Ascending aorta (tissue), 2 donors: Measurements from ENCODE around the gene PCLO. TPM values are rescaled to one million over a fixed set of nuclear protein-coding genes. Genes with fewer than 3 reads are reported as not detected.

Experiments
- DNase-seq, 2 donors: peaks; one replicate each; pipeline ENCODE4 v3.0.0-alpha.2; 2019; ENCODE audit warnings: low spot score in 2 of 2
- H3K27ac ChIP-seq, 2 donors: fragments of 200-600 bp; sonication (generic); one replicate each; pipeline ENCODE4 v1.5.1; 2016 to 2017; ENCODE audit warnings: mild to moderate bottlenecking in 1 of 2
- H3K27me3 ChIP-seq: fragments of 200-600 bp; sonication (generic); one replicate; pipeline ENCODE4 v1.5.1; 2017
- H3K36me3 ChIP-seq, 2 donors: fragments of 200-600 bp; sonication (generic); one replicate each; pipeline ENCODE4 v1.5.1; 2016
- H3K4me1 ChIP-seq, 2 donors: fragments of 200-600 bp; sonication (generic); one replicate each; pipeline ENCODE4 v1.5.1; 2016 to 2017; ENCODE audit warnings: mild to moderate bottlenecking in 1 of 2
- H3K4me3 ChIP-seq, 2 donors: fragments of 200-600 bp; sonication (generic); one replicate each; pipeline ENCODE4 v1.5.1; 2016 to 2017; ENCODE audit warnings: mild to moderate bottlenecking in 1 of 2
- H3K9me3 ChIP-seq, 2 donors: fragments of 200-600 bp; sonication (generic); one replicate each; pipeline ENCODE4 v1.5.1; 2016
- intact Hi-C: fragments of 100-400 bp; cut with DNase I; formaldehyde crosslinking; loops from one replicate; pipeline ENCODE4 v1.15.1; 2023
- total RNA-seq: library from RNA; depleted of rRNA; stranded (reverse); fragments of >200 nt; gene quantifications from one replicate; pipeline ENCODE4 v1.1.0, GENCODE V29; 2016
- TF ChIP-seq, protein P1 (sequence below), 3 experiments: fragments of 200-600 bp in 2 of 3; fragments of 450-650 bp in 1 of 3; sonication (generic) in 2 of 3; IDR thresholded peaks; one replicate each; pipeline ENCODE4 v1.5.1; 2016 to 2019; ENCODE audit warnings: antibody characterized with exemption in 3 of 3, mild to moderate bottlenecking in 1 of 3, moderate library complexity in 1 of 3

Gene PCLO
- total RNA-seq, 1 donor from 2014 or later: 0.11 TPM

- TF ChIP-seq, protein P1, sequence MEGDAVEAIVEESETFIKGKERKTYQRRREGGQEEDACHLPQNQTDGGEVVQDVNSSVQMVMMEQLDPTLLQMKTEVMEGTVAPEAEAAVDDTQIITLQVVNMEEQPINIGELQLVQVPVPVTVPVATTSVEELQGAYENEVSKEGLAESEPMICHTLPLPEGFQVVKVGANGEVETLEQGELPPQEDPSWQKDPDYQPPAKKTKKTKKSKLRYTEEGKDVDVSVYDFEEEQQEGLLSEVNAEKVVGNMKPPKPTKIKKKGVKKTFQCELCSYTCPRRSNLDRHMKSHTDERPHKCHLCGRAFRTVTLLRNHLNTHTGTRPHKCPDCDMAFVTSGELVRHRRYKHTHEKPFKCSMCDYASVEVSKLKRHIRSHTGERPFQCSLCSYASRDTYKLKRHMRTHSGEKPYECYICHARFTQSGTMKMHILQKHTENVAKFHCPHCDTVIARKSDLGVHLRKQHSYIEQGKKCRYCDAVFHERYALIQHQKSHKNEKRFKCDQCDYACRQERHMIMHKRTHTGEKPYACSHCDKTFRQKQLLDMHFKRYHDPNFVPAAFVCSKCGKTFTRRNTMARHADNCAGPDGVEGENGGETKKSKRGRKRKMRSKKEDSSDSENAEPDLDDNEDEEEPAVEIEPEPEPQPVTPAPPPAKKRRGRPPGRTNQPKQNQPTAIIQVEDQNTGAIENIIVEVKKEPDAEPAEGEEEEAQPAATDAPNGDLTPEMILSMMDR (IDR thresholded peaks at IDR 0.05): no peak
- Histone ChIP-seq H3K4me1 (no peaks in the 10 kb centered on the region), H3K9me3 (peaks cover 0 to 17% of the 10 kb centered on the region in 2 donors), H3K4me3 (no peak overlapping the region), H3K27ac (no peak overlapping the region), H3K36me3 (no peaks in the 10 kb centered on the region), H3K27me3 (no peaks in the 10 kb centered on the region)
- intact Hi-C loops: no loop called here
- no peak for DNase-seq
Measured at GRCh38 chr7:83117466-83117865, 45.2 kb downstream of the PCLO start.

DNA sequence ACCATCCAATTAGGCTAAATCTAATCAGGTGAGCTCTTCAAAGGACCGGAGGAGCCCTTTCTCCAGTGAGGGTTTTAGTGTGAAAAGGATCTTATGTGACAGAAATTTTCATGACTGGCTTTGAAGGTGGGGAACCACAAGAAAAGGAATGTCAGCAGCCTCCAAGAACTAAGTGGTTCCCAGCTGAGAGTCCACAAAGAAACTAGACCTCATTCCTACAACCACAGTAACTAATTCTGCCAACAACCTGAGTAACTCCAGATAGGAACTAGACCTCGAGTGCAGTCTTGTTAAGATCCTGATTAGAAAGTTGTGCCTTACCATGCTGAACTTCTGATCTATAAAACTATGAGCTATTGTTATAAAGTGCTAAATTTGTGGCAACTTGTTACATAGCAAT lies 51.3 kb downstream of the PCLO start:
- Histone ChIP-seq H3K27me3 (no peaks in the 10 kb centered on the region), H3K27ac (no peak overlapping the region), H3K4me1 (no peaks in the 10 kb centered on the region), H3K9me3 (no peaks in the 10 kb centered on the region), H3K4me3 (no peak overlapping the region), H3K36me3 (no peaks in the 10 kb centered on the region)
- DNase-seq: no peak
- TF ChIP-seq, protein P1 (IDR thresholded peaks at IDR 0.05): no peak
- intact Hi-C loops: no loop called here

DNA sequence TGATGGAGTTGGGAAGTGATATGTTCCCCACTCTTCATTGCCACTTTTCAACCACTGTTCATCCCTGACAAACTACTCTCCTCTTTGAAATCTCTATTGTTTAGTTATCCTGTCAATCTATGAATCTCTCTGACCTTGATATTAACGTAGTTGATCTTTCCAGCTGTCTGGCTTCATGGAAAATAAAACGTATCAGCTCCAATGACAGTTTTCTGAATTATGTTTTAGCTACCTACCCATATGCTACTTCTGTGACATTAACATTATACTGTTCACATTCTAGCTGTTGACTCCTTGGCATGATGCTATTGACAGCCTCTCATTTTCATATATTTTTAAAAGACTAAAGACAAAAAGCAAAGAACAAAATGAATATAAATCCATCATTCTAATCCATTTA lies 53.3 kb downstream of the PCLO start:
- H3K4me1 ChIP-seq: no peaks in the 10 kb centered on the region
- intact Hi-C loops: no loop called here

DNA sequence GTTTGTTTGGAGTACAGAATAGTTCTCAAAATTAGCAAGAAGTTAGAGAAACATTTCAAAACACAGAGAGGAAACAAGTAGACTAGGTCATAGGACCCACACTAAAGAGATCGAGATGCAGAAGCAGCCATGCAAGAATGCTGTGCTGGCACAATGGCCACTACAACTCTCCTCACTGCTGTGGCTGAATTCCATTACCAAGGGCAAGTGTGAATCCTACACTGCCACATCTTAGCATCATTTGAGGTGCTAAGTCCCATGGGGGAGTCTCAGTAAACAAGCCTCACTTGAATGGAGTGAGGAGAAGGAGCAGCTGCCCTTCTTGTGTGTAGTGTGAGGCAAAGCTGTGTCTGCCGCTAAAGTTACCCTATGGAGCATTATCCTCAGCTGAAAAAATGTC lies 56.7 kb downstream of the PCLO start:
- TF ChIP-seq, protein P1 (IDR thresholded peaks at IDR 0.05): no peak
- Histone ChIP-seq H3K27ac (no peak overlapping the region), H3K27me3 (no peaks in the 10 kb centered on the region), H3K9me3 (no peaks in the 10 kb centered on the region), H3K4me1 (no peaks in the 10 kb centered on the region), H3K4me3 (no peak overlapping the region), H3K36me3 (no peaks in the 10 kb centered on the region)
- intact Hi-C loops: no loop called here
- DNase-seq: no peak

More for the DNA sequence above, 53.3 kb downstream of the PCLO start:
- no peak for DNase-seq
- Histone ChIP-seq H3K4me3 (no peak overlapping the region), H3K9me3 (no peaks in the 10 kb centered on the region), H3K36me3 (no peaks in the 10 kb centered on the region), H3K27ac (no peak overlapping the region), H3K27me3 (no peaks in the 10 kb centered on the region)
- TF ChIP-seq, protein P1 (IDR thresholded peaks at IDR 0.05): no peak

- TF ChIP-seq, protein P1 (IDR thresholded peaks at IDR 0.05): no peak
- no peaks in the 10 kb centered on the region for H3K9me3 ChIP-seq
- no peaks in the 10 kb centered on the region for H3K4me1 ChIP-seq
- no peaks in the 10 kb centered on the region for H3K27me3 ChIP-seq
- DNase-seq: no peak
- no peak overlapping the region for H3K27ac ChIP-seq
- intact Hi-C loops: no loop called here
- H3K4me3 ChIP-seq: no peak overlapping the region
- H3K36me3 ChIP-seq: no peaks in the 10 kb centered on the region
Measured at GRCh38 chr7:83105063-83105462, 57.6 kb downstream of the PCLO start.

- no peak overlapping the region for H3K4me3 ChIP-seq
- intact Hi-C loops: no loop called here
- H3K36me3 ChIP-seq: no peaks in the 10 kb centered on the region
- no peak overlapping the region for H3K27ac ChIP-seq
- no peaks in the 10 kb centered on the region for H3K9me3 ChIP-seq
- no peak for DNase-seq
- TF ChIP-seq, protein P1 (IDR thresholded peaks at IDR 0.05): no peak
- no peaks in the 10 kb centered on the region for H3K4me1 ChIP-seq
- H3K27me3 ChIP-seq: no peaks in the 10 kb centered on the region
Measured at GRCh38 chr7:83101530-83101929, 61.2 kb downstream of the PCLO start.
